IPS-15b (cell line): Measurements from ENCODE around the gene QSOX1.
"Not testable (repeated sequence)": the region's sequence is repeated elsewhere in the genome, so short reads cannot be mapped to it uniquely, and the experiment has no call there.

Experiments used
- H3K27me3 ChIP-seq: one replicate; pipeline ENCODE4 v1.6.1; 2013; ENCODE audit warnings: low read length; ENCODE audit not compliant: control insufficient read depth, insufficient read depth
- H3K36me3 ChIP-seq: one replicate; pipeline ENCODE4 v1.6.1; 2013; ENCODE audit warnings: low read length; ENCODE audit not compliant: control insufficient read depth, insufficient read depth
- H3K4me1 ChIP-seq: one replicate; pipeline ENCODE4 v1.6.1; 2013; ENCODE audit warnings: mild to moderate bottlenecking, low read length; ENCODE audit not compliant: control insufficient read depth, insufficient read depth
- H3K4me3 ChIP-seq: one replicate; pipeline ENCODE4 v1.5.1; 2013; ENCODE audit warnings: low read depth, low read length
- H3K9ac ChIP-seq: one replicate; pipeline ENCODE4 v1.6.1; 2013; ENCODE audit warnings: low read depth, mild to moderate bottlenecking, low read length
- H3K9me3 ChIP-seq: one replicate; pipeline ENCODE4 v1.6.1; 2013; ENCODE audit warnings: mild to moderate bottlenecking, low read length; ENCODE audit not compliant: control insufficient read depth, insufficient read depth

QSOX1 gene

DNA sequence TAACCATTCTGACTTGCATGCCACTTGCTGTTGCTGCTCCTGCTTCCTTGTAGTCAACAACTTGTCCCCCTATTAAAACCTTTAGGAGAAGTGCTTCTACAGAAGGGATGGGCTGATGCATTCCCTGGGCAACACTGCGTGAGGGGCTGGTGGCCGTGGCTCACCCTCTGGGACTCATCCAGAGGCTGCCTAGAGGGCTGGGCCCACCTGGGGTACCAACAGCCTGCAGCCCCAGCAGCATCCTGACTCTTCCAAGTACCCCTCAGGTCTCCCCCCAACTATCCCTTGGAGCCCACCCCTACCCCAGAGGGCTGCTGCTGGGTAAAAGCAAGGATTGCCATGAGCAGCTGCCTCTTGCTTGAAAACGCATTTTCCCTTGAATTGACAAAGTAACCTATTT, 40.7 kb downstream of the QSOX1 start:
- no peaks in the 10 kb centered on the region for H3K27me3 ChIP-seq
- no peak overlapping the region for H3K4me3 ChIP-seq
- H3K9me3 ChIP-seq: no peaks in the 10 kb centered on the region
- no peaks in the 10 kb centered on the region for H3K4me1 ChIP-seq
- peaks cover 18% of the 10 kb centered on the region for H3K36me3 ChIP-seq
- H3K9ac ChIP-seq: no peak overlapping the region

DNA sequence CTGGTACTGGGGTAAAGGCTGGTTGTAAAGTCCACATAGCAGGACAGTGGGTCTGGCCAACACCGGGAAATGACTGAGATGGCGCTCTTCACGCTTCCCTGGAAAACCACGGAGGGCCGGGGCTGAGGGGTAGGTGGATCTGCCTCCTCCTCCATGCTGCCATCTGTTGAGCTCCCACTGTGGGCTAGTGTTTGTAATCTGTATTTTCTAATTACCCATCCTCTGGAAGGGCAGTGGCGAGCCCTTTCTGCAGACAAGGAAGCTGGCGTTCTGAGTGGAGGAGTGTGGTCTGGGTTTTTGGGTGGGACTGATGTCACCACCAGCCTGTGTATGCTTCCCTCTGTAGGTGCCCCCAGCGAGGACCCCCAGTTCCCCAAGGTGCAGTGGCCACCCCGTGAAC, 41.2 kb downstream of the QSOX1 start:
- Histone ChIP-seq H3K27me3 (no peaks in the 10 kb centered on the region), H3K9ac (no peak overlapping the region), H3K9me3 (no peaks in the 10 kb centered on the region), H3K4me3 (no peak overlapping the region), H3K36me3 (peaks cover 15% of the 10 kb centered on the region), H3K4me1 (no peaks in the 10 kb centered on the region)

DNA sequence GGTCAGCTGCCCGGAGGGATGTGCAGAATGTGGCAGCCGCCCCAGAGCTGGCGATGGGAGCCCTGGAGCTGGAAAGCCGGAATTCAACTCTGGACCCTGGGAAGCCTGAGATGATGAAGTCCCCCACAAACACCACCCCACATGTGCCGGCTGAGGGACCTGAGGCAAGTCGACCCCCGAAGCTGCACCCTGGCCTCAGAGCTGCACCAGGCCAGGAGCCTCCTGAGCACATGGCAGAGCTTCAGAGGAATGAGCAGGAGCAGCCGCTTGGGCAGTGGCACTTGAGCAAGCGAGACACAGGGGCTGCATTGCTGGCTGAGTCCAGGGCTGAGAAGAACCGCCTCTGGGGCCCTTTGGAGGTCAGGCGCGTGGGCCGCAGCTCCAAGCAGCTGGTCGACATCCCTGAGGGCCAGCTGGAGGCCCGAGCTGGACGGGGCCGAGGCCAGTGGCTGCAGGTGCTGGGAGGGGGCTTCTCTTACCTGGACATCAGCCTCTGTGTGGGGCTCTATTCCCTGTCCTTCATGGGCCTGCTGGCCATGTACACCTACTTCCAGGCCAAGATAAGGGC, 41.9 kb downstream of the QSOX1 start:
- Histone ChIP-seq H3K9ac (no peak overlapping the region), H3K9me3 (no peaks in the 10 kb centered on the region), H3K27me3 (no peaks in the 10 kb centered on the region), H3K4me3 (no peak overlapping the region), H3K4me1 (no peaks in the 10 kb centered on the region), H3K36me3 (peaks cover 12% of the 10 kb centered on the region)

DNA sequence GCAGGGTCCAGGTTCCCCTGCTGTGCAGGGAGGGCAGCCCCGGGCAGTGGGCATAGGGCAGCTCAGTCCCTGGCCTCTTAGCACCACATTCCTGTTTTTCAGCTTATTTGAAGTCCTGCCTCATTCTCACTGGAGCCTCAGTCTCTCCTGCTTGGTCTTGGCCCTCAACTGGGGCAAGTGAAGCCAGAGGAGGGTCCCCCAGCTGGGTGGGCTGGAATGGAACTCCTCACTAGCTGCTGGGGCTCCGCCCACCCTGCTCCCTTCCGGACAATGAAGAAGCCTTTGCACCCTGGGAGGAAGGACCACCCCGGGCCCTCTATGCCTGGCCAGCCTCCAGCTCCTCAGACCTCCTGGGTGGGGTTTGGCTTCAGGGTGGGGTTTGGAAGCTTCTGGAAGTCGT, 42.6 kb downstream of the QSOX1 start:
- Histone ChIP-seq H3K4me3 (no peak overlapping the region), H3K9me3 (no peaks in the 10 kb centered on the region), H3K4me1 (no peaks in the 10 kb centered on the region), H3K27me3 (no peaks in the 10 kb centered on the region), H3K9ac (no peak overlapping the region), H3K36me3 (peaks cover 12% of the 10 kb centered on the region)

DNA sequence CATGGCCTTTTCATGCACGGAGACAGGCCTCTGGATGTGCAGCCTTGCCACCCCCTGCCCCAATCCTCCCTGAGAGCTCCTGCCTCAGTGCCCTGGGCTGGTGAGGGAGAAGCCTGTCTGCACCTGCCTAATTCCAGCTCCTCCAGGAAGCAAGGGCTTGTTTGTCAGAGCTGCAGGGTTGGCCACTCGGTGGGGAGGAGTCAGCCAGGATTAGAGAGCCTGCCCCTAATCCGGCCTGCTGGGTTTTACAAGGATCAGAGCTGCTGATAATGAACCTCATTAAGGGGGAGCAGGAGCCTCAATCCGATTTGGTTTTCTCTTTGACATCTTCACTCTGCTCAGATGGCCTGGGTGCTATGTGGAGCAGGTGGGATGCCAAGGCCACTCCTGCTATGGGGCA, 43.5 kb downstream of the QSOX1 start:
- no peak overlapping the region for H3K4me3 ChIP-seq

DNA sequence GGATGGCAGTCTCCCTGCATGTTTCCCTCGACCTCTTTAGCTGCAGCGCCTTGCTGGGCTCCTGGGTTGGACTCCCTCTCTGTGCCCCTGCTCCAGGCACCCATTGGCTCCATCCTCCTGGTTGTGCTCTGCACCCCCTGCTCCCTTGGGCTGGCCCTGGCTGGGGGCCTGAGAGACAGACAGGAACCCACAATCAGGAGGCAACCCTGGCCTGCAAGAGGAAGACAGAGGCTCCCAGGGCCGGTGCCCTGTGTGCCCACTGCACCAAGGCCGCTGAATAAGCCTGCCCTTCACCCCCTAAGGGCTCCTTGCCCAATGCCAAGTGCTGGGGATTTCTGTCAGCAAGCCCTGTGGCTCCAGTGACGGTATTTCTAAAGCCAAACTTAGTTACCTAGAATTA, 43.9 kb downstream of the QSOX1 start:
- no peak overlapping the region for H3K4me3 ChIP-seq
- H3K9me3 ChIP-seq: no peaks in the 10 kb centered on the region
- no peaks in the 10 kb centered on the region for H3K27me3 ChIP-seq
- peaks cover 12% of the 10 kb centered on the region for H3K36me3 ChIP-seq
- no peak overlapping the region for H3K9ac ChIP-seq
- no peaks in the 10 kb centered on the region for H3K4me1 ChIP-seq

More for the DNA sequence above, 43.5 kb downstream of the QSOX1 start:
- H3K9me3 ChIP-seq: no peaks in the 10 kb centered on the region
- no peaks in the 10 kb centered on the region for H3K27me3 ChIP-seq
- peaks cover 12% of the 10 kb centered on the region for H3K36me3 ChIP-seq
- H3K9ac ChIP-seq: no peak overlapping the region
- H3K4me1 ChIP-seq: no peaks in the 10 kb centered on the region

DNA sequence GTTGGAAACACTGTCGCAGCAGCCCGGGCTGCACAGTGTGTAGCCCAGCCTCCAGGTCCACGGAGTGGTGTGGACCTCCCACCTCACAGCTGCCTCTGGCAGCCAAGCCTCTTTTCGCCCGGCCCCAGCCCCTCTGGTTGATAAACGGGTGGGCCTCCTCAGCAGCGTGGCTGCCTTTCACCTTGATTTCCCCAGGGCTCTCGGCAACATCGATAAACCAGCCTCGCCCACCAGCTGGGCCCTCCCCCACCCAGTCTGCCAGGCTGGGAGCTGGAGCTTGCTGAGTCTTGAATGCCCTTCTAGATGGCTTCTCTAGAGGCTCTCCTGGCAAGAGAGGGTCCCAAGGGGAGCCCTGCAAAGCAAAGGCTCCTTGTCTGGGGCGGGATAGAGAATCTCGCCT, 44.3 kb downstream of the QSOX1 start:
- Histone ChIP-seq H3K4me1 (no peaks in the 10 kb centered on the region), H3K4me3 (no peak overlapping the region), H3K9me3 (no peaks in the 10 kb centered on the region), H3K36me3 (peaks cover 12% of the 10 kb centered on the region), H3K27me3 (no peaks in the 10 kb centered on the region), H3K9ac (no peak overlapping the region)

DNA sequence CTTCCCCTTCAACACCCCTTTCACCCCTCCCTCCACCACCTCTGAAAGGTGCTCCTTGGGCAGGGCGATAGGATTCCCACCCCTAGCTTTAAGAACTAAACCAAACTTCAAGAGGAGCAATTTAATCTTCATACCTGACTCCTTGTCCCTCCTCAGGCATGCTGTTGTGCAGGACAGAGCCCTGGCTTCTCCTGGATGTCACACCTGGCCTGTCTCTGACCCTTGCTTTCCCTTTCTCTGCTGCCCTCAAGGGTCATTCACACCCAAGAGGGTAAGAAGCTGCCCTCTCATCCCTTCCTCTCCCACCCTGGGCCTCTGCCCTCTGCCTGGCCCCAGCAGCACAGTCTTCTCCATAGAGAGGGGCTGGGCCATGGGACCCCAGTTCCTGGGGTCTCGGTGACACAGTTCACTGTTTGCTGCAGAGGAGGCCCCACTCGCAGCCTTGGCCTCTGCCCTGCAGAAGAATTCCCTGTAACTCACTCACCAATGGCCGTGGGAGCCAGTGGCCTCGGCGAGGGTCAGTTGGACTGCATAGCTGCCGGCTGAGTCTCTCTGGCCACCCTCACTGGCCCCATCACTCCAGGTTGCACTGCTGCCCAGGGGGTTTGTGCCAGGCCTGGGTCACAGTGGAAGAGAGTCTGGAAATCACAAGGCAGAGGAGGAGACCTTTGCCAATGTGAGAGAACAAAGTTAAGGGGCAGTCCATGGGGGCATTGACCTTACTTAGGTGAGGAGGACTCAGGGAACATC, 47.0 kb downstream of the QSOX1 start:
- H3K4me3 ChIP-seq: no peak overlapping the region

DNA sequence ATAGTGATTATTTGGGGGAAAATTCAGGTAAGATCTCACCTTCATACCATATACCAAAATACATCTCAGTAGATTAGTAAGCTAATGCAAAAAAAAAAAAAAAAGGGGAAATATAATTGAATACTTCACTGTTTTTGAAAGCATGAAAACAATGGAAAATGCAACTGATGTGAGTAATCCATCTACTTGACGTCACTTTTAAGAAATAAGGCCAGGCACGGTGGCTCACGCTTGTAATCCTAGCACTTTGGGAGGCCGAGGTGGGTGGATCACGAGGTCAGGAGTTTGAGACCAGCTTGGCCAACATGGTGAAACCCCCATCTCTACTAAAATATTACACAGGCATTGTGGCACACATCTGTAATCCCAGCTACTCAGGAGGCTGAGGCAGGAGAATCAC, 47.9 kb downstream of the QSOX1 start:
- not testable (repeated sequence) for H3K27me3 ChIP-seq, H3K9me3 ChIP-seq, H3K9ac ChIP-seq, H3K4me3 ChIP-seq, H3K36me3 ChIP-seq, H3K4me1 ChIP-seq

More for the DNA sequence above, 47.0 kb downstream of the QSOX1 start:
- H3K27me3 ChIP-seq: no peaks in the 10 kb centered on the region
- no peaks in the 10 kb centered on the region for H3K9me3 ChIP-seq
- peaks cover 5% of the 10 kb centered on the region for H3K36me3 ChIP-seq
- H3K9ac ChIP-seq: no peak overlapping the region
- H3K4me1 ChIP-seq: no peaks in the 10 kb centered on the region

DNA sequence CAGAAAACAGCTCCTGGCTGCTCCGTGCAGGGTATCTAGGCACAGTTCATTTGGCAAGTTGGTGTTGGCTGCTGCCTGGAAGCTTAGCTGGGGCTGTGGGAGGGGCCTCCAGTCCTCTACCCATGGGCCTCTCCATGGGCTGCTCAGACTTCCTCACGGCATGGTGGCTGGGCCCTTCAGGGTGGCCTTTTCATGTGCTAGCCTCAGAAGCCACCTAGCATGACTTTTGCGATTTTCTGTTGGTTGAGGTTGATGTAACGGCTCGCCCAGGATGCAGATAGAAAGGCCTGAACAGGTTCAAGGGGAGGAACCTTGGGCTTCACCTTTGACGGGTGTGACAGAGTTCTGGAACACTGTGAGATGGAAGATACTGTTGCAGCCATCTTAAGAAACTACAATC, 49.6 kb downstream of the QSOX1 start:
- Histone ChIP-seq H3K9me3 (no peaks in the 10 kb centered on the region), H3K4me1 (no peaks in the 10 kb centered on the region), H3K4me3 (no peak overlapping the region), H3K9ac (no peak overlapping the region), H3K36me3 (no peaks in the 10 kb centered on the region), H3K27me3 (no peaks in the 10 kb centered on the region)

DNA sequence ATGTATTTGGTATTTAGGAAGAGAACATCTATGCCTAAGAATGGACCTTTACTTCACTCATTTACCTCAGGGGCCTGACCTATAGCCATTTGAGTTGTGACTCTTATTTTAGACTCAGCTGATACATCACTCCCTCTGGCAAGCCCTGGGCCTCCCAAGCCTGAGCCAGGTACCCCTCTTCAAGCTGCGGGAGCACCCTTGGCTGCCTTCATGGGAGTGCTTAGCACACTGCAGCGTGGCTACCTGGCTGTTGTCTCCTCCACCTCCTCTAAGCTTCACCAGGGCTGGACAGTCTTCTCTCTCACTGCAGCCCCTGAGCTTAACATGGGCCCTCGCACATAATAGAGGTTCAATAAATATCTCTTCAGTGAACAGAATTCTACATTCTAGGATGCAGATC, 51.9 kb downstream of the QSOX1 start:
- Histone ChIP-seq H3K4me3 (no peak overlapping the region), H3K9me3 (no peaks in the 10 kb centered on the region), H3K36me3 (no peaks in the 10 kb centered on the region), H3K4me1 (no peaks in the 10 kb centered on the region), H3K9ac (no peak overlapping the region), H3K27me3 (no peaks in the 10 kb centered on the region)

DNA sequence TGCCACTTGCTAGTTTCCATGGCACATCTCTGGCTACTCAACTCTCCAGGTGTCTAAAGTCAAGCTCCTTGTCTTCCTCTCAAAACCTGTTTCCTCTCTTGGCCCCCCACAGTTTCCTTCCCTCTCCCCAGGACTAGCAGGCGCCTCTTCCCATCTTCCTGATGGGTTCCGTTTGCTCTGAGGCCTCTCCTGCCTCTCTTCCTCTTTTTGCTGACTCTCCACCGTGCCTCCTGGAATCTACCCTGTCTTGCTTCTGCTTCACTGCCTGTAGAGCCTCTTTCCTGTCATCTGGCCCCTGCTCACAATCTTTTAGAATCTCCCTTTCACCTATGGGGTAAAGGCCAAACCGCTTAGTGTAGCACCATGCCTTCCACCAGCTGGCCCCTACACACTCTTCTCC, 53.6 kb downstream of the QSOX1 start:
- H3K9ac ChIP-seq: no peak overlapping the region
- H3K9me3 ChIP-seq: no peaks in the 10 kb centered on the region
- H3K27me3 ChIP-seq: no peaks in the 10 kb centered on the region
- H3K4me1 ChIP-seq: no peaks in the 10 kb centered on the region
- no peaks in the 10 kb centered on the region for H3K36me3 ChIP-seq
- no peak overlapping the region for H3K4me3 ChIP-seq
